ENCODE data around the gene ACTL6B. TPM values are rescaled to one million over a fixed set of nuclear protein-coding genes. Genes with fewer than 3 reads are reported as not detected.
"Not testable (repeated sequence)": the region's sequence is repeated elsewhere in the genome, so short reads cannot be mapped to it uniquely, and the experiment has no call there.

ACTL6B gene
- total RNA-seq, 2 donors from 2014 or later: not detected

GRCh38 chr7:100662194-100662776 lies 6.0 kb upstream of the ACTL6B start:
- not testable (repeated sequence) for ATAC-seq; H3K36me3 Mint-ChIP-seq; H3K27ac Mint-ChIP-seq; H3K9me3 Mint-ChIP-seq; DNase-seq (ENCODE audit: low spot score in 2 of 2)

GRCh38 chr7:100654908-100655831 lies 1.1 kb downstream of the ACTL6B start:
- Mint-ChIP-seq H3K36me3 (peaks cover 0 to 10% of the 10 kb centered on the region in 2 donors), H3K27ac (peak overlapping the region in 1 of 2 donors; percentile 58), H3K9me3 (no peaks in the 10 kb centered on the region)
- DNase-seq (ENCODE audit: low spot score in 2 of 2): no peak
- ATAC-seq: no peak

- no peak overlapping the region for H3K27ac Mint-ChIP-seq
- peaks cover 0 to 9% of the 10 kb centered on the region in 2 donors for H3K36me3 Mint-ChIP-seq
- ATAC-seq (no peak), DNase-seq (ENCODE audit: low spot score in 2 of 2) (no peak)
- H3K9me3 Mint-ChIP-seq: no peaks in the 10 kb centered on the region
Observed at GRCh38 chr7:100649826-100650565, 6.3 kb downstream of the ACTL6B start.

GRCh38 chr7:100642534-100642907 lies 13.7 kb downstream of the ACTL6B start:
- DNase-seq (ENCODE audit: low spot score in 2 of 2): peak in 1 of 2 donors; percentile 47
- H3K36me3 Mint-ChIP-seq: no peaks in the 10 kb centered on the region
- ATAC-seq: peak; percentile 45 to 85
- H3K9me3 Mint-ChIP-seq: no peaks in the 10 kb centered on the region
- H3K27ac Mint-ChIP-seq: no peak overlapping the region

- DNase-seq (ENCODE audit: low spot score in 2 of 2) (no peak), ATAC-seq (no peak)
- no peaks in the 10 kb centered on the region for H3K9me3 Mint-ChIP-seq
- peak overlapping the region in 1 of 2 donors; percentile 37 for H3K27ac Mint-ChIP-seq
- no peaks in the 10 kb centered on the region for H3K36me3 Mint-ChIP-seq
Observed at GRCh38 chr7:100641860-100642533, 14.3 kb downstream of the ACTL6B start.

- DNase-seq (ENCODE audit: low spot score in 2 of 2) (no peak), ATAC-seq (no peak)
- Mint-ChIP-seq H3K36me3 (no peaks in the 10 kb centered on the region), H3K9me3 (no peaks in the 10 kb centered on the region), H3K27ac (peak within 1 kb of the TSS; percentile 37 to 39)
Observed at GRCh38 chr7:100641463-100641859, 14.8 kb downstream of the ACTL6B start, which contains the start of gene TFR2. TFR2 (minus strand) TSS chr7:100641552; CDS start chr7:100641509, 43 bp downstream.

GRCh38 chr7:100640517-100641440 lies 15.5 kb downstream of the ACTL6B start:
- ATAC-seq (no peak), DNase-seq (ENCODE audit: low spot score in 2 of 2) (no peak)
- H3K9me3 Mint-ChIP-seq: no peaks in the 10 kb centered on the region
- peak overlapping the region in 1 of 2 donors; percentile 39 for H3K27ac Mint-ChIP-seq
- no peaks in the 10 kb centered on the region for H3K36me3 Mint-ChIP-seq

- Mint-ChIP-seq H3K27ac (peak overlapping the region in 1 of 2 donors; percentile 39), H3K36me3 (no peaks in the 10 kb centered on the region), H3K9me3 (no peaks in the 10 kb centered on the region)
- ATAC-seq (no peak), DNase-seq (ENCODE audit: low spot score in 2 of 2) (no peak)
Observed at GRCh38 chr7:100639995-100640516, 16.2 kb downstream of the ACTL6B start.

- peaks cover 6 to 9% of the 10 kb centered on the region in 2 donors for H3K36me3 Mint-ChIP-seq
- H3K27ac Mint-ChIP-seq: peak overlapping the region; percentile 91 to 97
- H3K9me3 Mint-ChIP-seq: no peaks in the 10 kb centered on the region
- DNase-seq (ENCODE audit: low spot score in 2 of 2) (peak; percentile 67 to 77), ATAC-seq (peak; percentile 73 to 80)
Observed at GRCh38 chr7:100632951-100633717, 23.1 kb downstream of the ACTL6B start.

- ATAC-seq (no peak), DNase-seq (ENCODE audit: low spot score in 2 of 2) (no peak)
- H3K27ac Mint-ChIP-seq: no peak overlapping the region
- H3K36me3 Mint-ChIP-seq: peaks cover 6 to 9% of the 10 kb centered on the region in 2 donors
- H3K9me3 Mint-ChIP-seq: no peaks in the 10 kb centered on the region
Observed at GRCh38 chr7:100630066-100630465, 26.2 kb downstream of the ACTL6B start.

GRCh38 chr7:100629117-100629716 lies 27.0 kb downstream of the ACTL6B start:
- no peak overlapping the region for H3K27ac Mint-ChIP-seq

GRCh38 chr7:100627238-100627549 lies 29.1 kb downstream of the ACTL6B start:
- DNase-seq (ENCODE audit: low spot score in 2 of 2) (no peak), ATAC-seq (no peak)
- peaks cover 0 to 10% of the 10 kb centered on the region in 2 donors for H3K36me3 Mint-ChIP-seq
- H3K9me3 Mint-ChIP-seq: no peaks in the 10 kb centered on the region
- peak overlapping the region in 1 of 2 donors; percentile 65 for H3K27ac Mint-ChIP-seq

More at GRCh38 chr7:100629117-100629716, 27.0 kb downstream of the ACTL6B start:
- peaks cover 5 to 11% of the 10 kb centered on the region in 2 donors for H3K36me3 Mint-ChIP-seq
- peak in 1 of 2 donors; percentile 45 for DNase-seq (ENCODE audit: low spot score in 2 of 2)
- ATAC-seq: no peak
- no peaks in the 10 kb centered on the region for H3K9me3 Mint-ChIP-seq

- DNase-seq (ENCODE audit: low spot score in 2 of 2): peak; percentile 79 to 81
- Mint-ChIP-seq H3K27ac (peak overlapping the region; percentile 50 to 65), H3K36me3 (peaks cover 0 to 10% of the 10 kb centered on the region in 2 donors), H3K9me3 (no peaks in the 10 kb centered on the region)
- peak; percentile 98 to 99 for ATAC-seq
Observed at GRCh38 chr7:100626530-100627237, 29.6 kb downstream of the ACTL6B start.

- H3K36me3 Mint-ChIP-seq: peaks cover 0 to 10% of the 10 kb centered on the region in 2 donors
- ATAC-seq (no peak), DNase-seq (ENCODE audit: low spot score in 2 of 2) (no peak)
- no peaks in the 10 kb centered on the region for H3K9me3 Mint-ChIP-seq
- H3K27ac Mint-ChIP-seq: peak overlapping the region in 1 of 2 donors; percentile 65
Observed at GRCh38 chr7:100626055-100626454, 30.2 kb downstream of the ACTL6B start.

Data from activated naive CD4-positive, alpha-beta T cell treated with anti-CD3 and anti-CD28 coated beads, Interleukin-2, amount 50 U/mL, for 72 hours (primary cell).